Astrocyte of the spinal cord (primary cell): Measurements from ENCODE around the gene CACNB4.

ENCODE experiments used
- DNase-seq: peaks from one replicate; pipeline ENCODE4 v3.0.0; 2011; ENCODE audit warnings: low read depth, low spot score
- H3K4me3 ChIP-seq: 2 replicates; pipeline ENCODE4 v1.5.1; 2011; ENCODE audit warnings: low read depth, mild to moderate bottlenecking, low read length, moderate library complexity
- in situ Hi-C: cut with HindIII; loops from 2 replicates; pipeline ENCODE4 v1.10.0; 2017; ENCODE audit warnings: low sequenced_read_pairs
- TF ChIP-seq, protein P1 (sequence below): IDR thresholded peaks from 2 replicates; pipeline ENCODE4 v1.5.1; 2012; ENCODE audit warnings: low read depth, mild to moderate bottlenecking, low read length, inconsistent platforms

The CACNB4 gene

DNA sequence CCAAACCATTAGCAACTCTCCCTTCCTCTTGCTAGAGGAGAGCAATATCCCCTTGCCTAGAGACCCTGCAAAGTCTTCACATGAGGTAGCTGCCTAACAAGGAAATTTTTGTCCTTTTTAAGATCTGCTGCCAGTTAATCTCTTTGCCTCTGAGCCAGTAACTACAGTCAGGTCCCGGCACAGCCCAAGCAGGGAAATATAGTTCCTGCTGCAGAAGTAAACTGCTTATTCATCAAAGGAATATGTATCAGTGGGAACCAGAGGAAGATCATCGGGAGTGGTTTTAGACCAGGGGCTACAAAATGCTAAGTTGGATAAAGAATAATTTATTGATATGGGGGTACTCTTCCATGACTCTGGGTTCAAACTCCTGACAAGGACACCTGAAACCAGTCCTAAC lies 30.6 kb downstream of the CACNB4 start:
- TF ChIP-seq, protein P1, sequence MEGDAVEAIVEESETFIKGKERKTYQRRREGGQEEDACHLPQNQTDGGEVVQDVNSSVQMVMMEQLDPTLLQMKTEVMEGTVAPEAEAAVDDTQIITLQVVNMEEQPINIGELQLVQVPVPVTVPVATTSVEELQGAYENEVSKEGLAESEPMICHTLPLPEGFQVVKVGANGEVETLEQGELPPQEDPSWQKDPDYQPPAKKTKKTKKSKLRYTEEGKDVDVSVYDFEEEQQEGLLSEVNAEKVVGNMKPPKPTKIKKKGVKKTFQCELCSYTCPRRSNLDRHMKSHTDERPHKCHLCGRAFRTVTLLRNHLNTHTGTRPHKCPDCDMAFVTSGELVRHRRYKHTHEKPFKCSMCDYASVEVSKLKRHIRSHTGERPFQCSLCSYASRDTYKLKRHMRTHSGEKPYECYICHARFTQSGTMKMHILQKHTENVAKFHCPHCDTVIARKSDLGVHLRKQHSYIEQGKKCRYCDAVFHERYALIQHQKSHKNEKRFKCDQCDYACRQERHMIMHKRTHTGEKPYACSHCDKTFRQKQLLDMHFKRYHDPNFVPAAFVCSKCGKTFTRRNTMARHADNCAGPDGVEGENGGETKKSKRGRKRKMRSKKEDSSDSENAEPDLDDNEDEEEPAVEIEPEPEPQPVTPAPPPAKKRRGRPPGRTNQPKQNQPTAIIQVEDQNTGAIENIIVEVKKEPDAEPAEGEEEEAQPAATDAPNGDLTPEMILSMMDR, result no peak
- no peak overlapping the region for H3K4me3 ChIP-seq
- no peak for DNase-seq
- in situ Hi-C loops, result no loop called here

DNA sequence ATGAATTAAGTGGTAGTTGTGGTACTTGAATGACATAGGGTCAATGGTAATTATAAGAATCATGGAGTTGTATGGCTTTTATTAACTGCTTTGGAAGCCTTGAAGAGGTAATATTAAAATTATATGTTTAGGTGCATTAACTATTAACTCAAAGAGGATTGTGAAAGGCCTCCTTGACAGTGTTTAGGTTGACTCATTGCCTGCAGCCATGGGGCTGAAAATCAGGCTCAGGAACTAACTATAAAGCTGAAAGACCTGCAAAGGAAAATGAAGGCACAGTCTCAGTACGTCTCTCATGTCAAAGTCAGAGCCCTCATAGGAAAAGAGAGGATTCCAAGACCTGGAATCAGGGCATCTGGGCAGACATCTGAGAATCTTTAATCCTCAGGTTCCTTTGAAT lies 31.0 kb downstream of the CACNB4 start:
- TF ChIP-seq, protein P1, result no peak
- in situ Hi-C loops, result no loop called here
- no peak overlapping the region for H3K4me3 ChIP-seq
- no peak for DNase-seq

DNA sequence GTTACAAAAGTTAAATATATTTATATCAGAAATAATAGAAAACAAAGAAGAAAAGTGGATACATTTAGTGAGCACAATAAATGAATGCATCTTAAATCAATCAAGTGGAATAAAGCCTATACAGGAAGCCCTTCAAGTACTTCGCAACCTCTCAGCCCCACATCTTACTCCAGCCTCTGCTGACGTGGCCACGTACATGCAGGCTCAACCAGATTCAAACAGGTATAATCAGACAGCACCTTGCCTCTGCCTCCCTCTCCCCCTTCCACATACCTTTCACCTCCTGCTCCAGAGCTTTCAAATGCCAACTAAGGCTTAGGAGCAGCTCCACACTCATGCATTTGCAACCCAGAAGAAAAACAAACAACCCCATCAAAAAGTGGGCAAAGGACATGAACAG lies 32.9 kb downstream of the CACNB4 start:
- no peak for DNase-seq
- H3K4me3 ChIP-seq, result no peak overlapping the region
- in situ Hi-C loops, result no loop called here
- TF ChIP-seq, protein P1, result no peak

DNA sequence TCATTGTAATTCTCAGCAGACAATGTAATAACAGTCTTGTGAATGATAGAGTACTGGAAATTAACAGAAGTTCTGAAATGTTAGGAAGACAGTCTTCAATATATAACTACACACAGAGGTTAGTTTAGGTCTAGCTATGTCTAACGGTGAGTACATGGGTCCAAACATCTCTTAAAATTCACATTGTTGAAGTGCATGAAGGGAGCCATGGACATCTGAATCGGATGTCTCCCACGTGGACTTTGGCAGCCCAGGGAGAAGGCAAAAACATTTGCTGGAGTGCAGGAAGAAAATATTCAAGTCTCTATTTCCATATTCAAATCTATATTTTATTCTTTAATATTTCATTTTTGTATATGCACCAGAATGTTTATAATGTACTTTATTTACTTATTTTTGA lies 34.8 kb downstream of the CACNB4 start:
- no peak overlapping the region for H3K4me3 ChIP-seq
- TF ChIP-seq, protein P1, result no peak
- DNase-seq, result no peak
- in situ Hi-C loops, result no loop called here

DNA sequence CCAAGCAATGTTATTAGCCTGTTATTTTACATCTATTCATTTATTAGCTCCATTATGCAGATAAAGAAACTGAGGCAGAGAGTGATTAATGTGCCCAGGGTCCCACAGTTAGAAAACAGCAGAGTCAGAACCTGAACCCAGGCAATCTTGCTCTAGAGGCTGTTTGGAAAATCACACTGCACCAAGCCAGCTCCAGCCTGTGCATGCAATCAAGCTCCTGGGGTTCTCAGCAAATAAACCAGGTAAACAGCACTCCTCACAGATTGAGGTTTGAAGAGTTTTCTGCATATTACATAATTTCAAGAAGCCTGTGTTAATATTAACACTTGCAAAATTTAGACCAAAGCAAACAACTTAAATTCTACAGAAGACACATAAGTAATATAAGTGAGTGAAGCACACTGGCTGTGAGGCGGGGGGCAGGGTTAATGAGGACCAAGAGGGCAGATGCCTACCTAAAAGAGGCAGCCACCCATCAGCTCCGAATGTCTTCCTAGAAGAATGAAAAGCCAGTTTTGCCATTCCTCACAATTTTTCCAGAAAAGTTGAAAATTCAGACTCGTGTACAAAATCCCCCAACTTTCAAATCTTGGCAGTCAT lies 35.4 kb downstream of the CACNB4 start:
- in situ Hi-C loops, result no loop called here
- no peak overlapping the region for H3K4me3 ChIP-seq
- TF ChIP-seq, protein P1, result no peak
- DNase-seq, result no peak

GRCh38 chr2:152062125-152063091 lies 36.4 kb downstream of the CACNB4 start:
- DNase-seq, result no peak
- H3K4me3 ChIP-seq, result no peak overlapping the region
- in situ Hi-C loops, result no loop called here
- TF ChIP-seq, protein P1, result no peak
